IPS-NIHi7 (cell line): ENCODE results near the gene ERCC6L2.

Experiments
- DNase-seq: peaks from one replicate; pipeline ENCODE4 v3.0.0; 2012; ENCODE audit warnings: mixed read lengths; ENCODE audit errors: extremely low spot score

Gene ERCC6L2

GRCh38 chr9:95870352-95870751 lies 5.1 kb upstream of the ERCC6L2 start:
- DNase-seq: no peak

GRCh38 chr9:95870906-95871305 lies 4.6 kb upstream of the ERCC6L2 start:
- no peak for DNase-seq

- DNase-seq: peak; percentile 16
Observed at GRCh38 chr9:95874303-95874988, 1.0 kb upstream of the ERCC6L2 start.

GRCh38 chr9:95874989-95875304 lies 544 bp upstream of the ERCC6L2 start:
- DNase-seq: peak; percentile 30

- no peak for DNase-seq
Observed at GRCh38 chr9:95876138-95876444, 600 bp downstream of the ERCC6L2 start.

- DNase-seq: no peak
Observed at GRCh38 chr9:95876595-95876994, 1.1 kb downstream of the ERCC6L2 start.

- no peak for DNase-seq
Observed at GRCh38 chr9:95877984-95878383, 2.5 kb downstream of the ERCC6L2 start.

GRCh38 chr9:95879591-95879990 lies 4.1 kb downstream of the ERCC6L2 start:
- DNase-seq: no peak

GRCh38 chr9:95880021-95880690 lies 4.7 kb downstream of the ERCC6L2 start:
- DNase-seq: no peak

- no peak for DNase-seq
Observed at GRCh38 chr9:95887926-95888497, 12.5 kb downstream of the ERCC6L2 start.

- no peak for DNase-seq
Observed at GRCh38 chr9:95890594-95890993, 15.1 kb downstream of the ERCC6L2 start.

- DNase-seq: no peak
Observed at GRCh38 chr9:95891067-95891671, 15.7 kb downstream of the ERCC6L2 start.

- DNase-seq: no peak
Observed at GRCh38 chr9:95892690-95893089, 17.2 kb downstream of the ERCC6L2 start.

- DNase-seq: no peak
Observed at GRCh38 chr9:95896580-95896979, 21.1 kb downstream of the ERCC6L2 start.

GRCh38 chr9:95901506-95901905 lies 26.0 kb downstream of the ERCC6L2 start:
- DNase-seq: no peak

GRCh38 chr9:95903398-95903797 lies 27.9 kb downstream of the ERCC6L2 start:
- no peak for DNase-seq

- DNase-seq: peak; percentile 17
Observed at GRCh38 chr9:95907794-95908193, 32.3 kb downstream of the ERCC6L2 start.

- DNase-seq: no peak
Observed at GRCh38 chr9:95910023-95910707, 34.7 kb downstream of the ERCC6L2 start.

- no peak for DNase-seq
Observed at GRCh38 chr9:95910770-95911340, 35.4 kb downstream of the ERCC6L2 start.

GRCh38 chr9:95912773-95913172 lies 37.3 kb downstream of the ERCC6L2 start:
- DNase-seq: no peak

GRCh38 chr9:95920017-95920416 lies 44.5 kb downstream of the ERCC6L2 start:
- DNase-seq: no peak

GRCh38 chr9:95923794-95924193 lies 48.3 kb downstream of the ERCC6L2 start:
- no peak for DNase-seq
